Suprapubic skin (tissue), 4 donors: ENCODE results near the gene VTI1A.

ENCODE experiments used
- CTCF ChIP-seq, 2 donors: fragments of 200-600 bp in 1 of 2; fragments of 450-650 bp in 1 of 2; sonication (generic) in 1 of 2; IDR thresholded peaks; one replicate each; pipeline ENCODE4 v1.5.1; 2016 to 2019; ENCODE audit warnings: antibody characterized with exemption in 2 of 2, mild to moderate bottlenecking in 1 of 2, moderate library complexity in 1 of 2
- EP300 ChIP-seq: sonication (generic); formaldehyde crosslinking; IDR thresholded peaks from one replicate; pipeline ENCODE4 v1.6.1; 2017; ENCODE audit warnings: antibody characterized with exemption
- POLR2A ChIP-seq, 2 donors: fragments of 450-650 bp; IDR thresholded peaks; one replicate each; pipeline ENCODE4 v1.6.1; 2017; ENCODE audit warnings: antibody characterized with exemption in 2 of 2, mild to moderate bottlenecking in 2 of 2, moderate library complexity in 2 of 2
- POLR2AphosphoS5 ChIP-seq, 3 donors: sonication (generic); formaldehyde crosslinking; IDR thresholded peaks; one replicate each; pipeline ENCODE4 v1.6.1; 2017; ENCODE audit warnings: antibody characterized with exemption in 3 of 3

- no peak for TF ChIP-seq CTCF (IDR thresholded peaks at IDR 0.05)
- TF ChIP-seq EP300, result no peak
- no peak for TF ChIP-seq POLR2AphosphoS5 (IDR thresholded peaks at IDR 0.05)
- no peak for TF ChIP-seq POLR2A (IDR thresholded peaks at IDR 0.05)
Measured at GRCh38 chr10:112484399-112484798, 37.4 kb downstream of the VTI1A start.
